Activated CD4-positive, alpha-beta T cell treated with anti-CD3 and anti-CD28 coated beads, Interleukin-2, amount 10 ng/mL, durations not matched to agents 24 days and 14 days (primary cell): ENCODE results near the gene TBK1. TPM values are rescaled to one million over a fixed set of nuclear protein-coding genes. Genes with fewer than 3 reads are reported as not detected.
"Not testable (repeated sequence)": the region's sequence is repeated elsewhere in the genome, so short reads cannot be mapped to it uniquely, and the experiment has no call there.

Experiments
- DNase-seq: peaks from one replicate; pipeline ENCODE4 v3.0.0; 2022
- H3K27ac Mint-ChIP-seq: one replicate; pipeline ENCODE4 v1.8.0; 2022; ENCODE audit warnings: mild to moderate bottlenecking, mixed read lengths
- H3K27me3 Mint-ChIP-seq: one replicate; pipeline ENCODE4 v1.8.0; 2022; ENCODE audit warnings: mixed read lengths
- H3K36me3 Mint-ChIP-seq: one replicate; pipeline ENCODE4 v1.8.0; 2022; ENCODE audit warnings: low read depth, mild to moderate bottlenecking, mixed read lengths
- H3K4me1 Mint-ChIP-seq: one replicate; pipeline ENCODE4 v1.8.0; 2021; ENCODE audit warnings: mixed read lengths
- H3K4me3 Mint-ChIP-seq: one replicate; pipeline ENCODE4 v1.8.0; 2022; ENCODE audit warnings: mild to moderate bottlenecking, moderate library complexity, mixed read lengths
- H3K9me3 Mint-ChIP-seq: one replicate; pipeline ENCODE4 v1.8.0; 2021; ENCODE audit warnings: mixed read lengths
- intact Hi-C: fragments of 100-400 bp; cut with micrococcal nuclease; formaldehyde crosslinking; loops from one replicate; pipeline ENCODE4 v1.15.1; 2023
- total RNA-seq: library from RNA; stranded (reverse); gene quantifications from 2 replicates; pipeline ENCODE4 v1.2.3, GENCODE V29; 2022

The TBK1 gene
- total RNA-seq, 1 donor from 2014 or later: 32.9 TPM

DNA sequence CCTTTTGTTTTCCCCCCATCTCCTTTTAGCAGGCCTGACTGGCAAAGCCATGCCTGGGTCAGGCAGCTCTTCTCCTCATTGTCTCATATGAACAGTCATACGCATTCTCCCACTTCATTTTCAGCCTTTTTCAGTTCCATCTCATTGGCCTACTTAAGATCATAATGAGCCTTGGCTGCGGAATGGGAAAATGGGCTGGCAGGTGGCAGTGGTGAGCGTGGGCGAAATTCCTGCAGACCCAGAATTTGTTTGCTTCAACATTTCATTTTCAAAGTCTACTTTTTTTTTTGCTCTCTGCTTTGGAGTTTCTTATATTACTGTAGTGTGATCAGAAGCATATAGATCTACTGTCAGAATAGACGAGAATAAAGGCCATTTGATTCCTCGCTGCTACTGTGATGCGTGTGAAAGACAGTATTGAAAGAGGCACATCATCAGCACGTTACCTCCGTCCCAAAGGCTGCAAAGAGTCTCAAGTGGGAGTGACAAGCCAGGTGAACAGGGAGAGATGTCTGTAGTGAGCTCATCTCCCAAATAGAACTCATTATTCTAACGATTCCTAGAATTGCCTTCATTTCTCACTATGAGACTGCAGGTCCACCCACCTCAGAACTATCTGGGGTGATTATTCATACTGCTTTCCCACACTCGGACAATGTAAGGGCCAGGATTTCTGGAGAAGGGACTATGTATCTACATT, 73.7 kb downstream of the TBK1 start:
- peaks cover 2% of the 10 kb centered on the region for H3K27me3 Mint-ChIP-seq
- H3K9me3 Mint-ChIP-seq: no peaks in the 10 kb centered on the region
- no peak overlapping the region for H3K27ac Mint-ChIP-seq
- DNase-seq: no peak
- intact Hi-C loops: no loop called here
- no peaks in the 10 kb centered on the region for H3K36me3 Mint-ChIP-seq
- no peak overlapping the region for H3K4me3 Mint-ChIP-seq
- peaks cover 2% of the 10 kb centered on the region for H3K4me1 Mint-ChIP-seq

GRCh38 chr12:64526859-64527258, 74.9 kb downstream of the TBK1 start:
- intact Hi-C loops: no loop called here
- Mint-ChIP-seq H3K9me3 (no peaks in the 10 kb centered on the region), H3K27me3 (peaks cover 4% of the 10 kb centered on the region), H3K4me3 (no peak overlapping the region), H3K4me1 (peaks cover 2% of the 10 kb centered on the region), H3K27ac (no peak overlapping the region), H3K36me3 (no peaks in the 10 kb centered on the region)
- DNase-seq: no peak

GRCh38 chr12:64528616-64529015, 76.7 kb downstream of the TBK1 start:
- no peak for DNase-seq
- no peak overlapping the region for H3K4me3 Mint-ChIP-seq
- intact Hi-C loops: no loop called here
- peaks cover 2% of the 10 kb centered on the region for H3K27me3 Mint-ChIP-seq
- H3K27ac Mint-ChIP-seq: no peak overlapping the region
- H3K9me3 Mint-ChIP-seq: no peaks in the 10 kb centered on the region
- no peaks in the 10 kb centered on the region for H3K4me1 Mint-ChIP-seq
- H3K36me3 Mint-ChIP-seq: no peaks in the 10 kb centered on the region

GRCh38 chr12:64530566-64530965, 78.6 kb downstream of the TBK1 start:
- no peaks in the 10 kb centered on the region for H3K4me1 Mint-ChIP-seq
- no peak for DNase-seq
- H3K27me3 Mint-ChIP-seq: peaks cover 2% of the 10 kb centered on the region
- H3K9me3 Mint-ChIP-seq: no peaks in the 10 kb centered on the region
- intact Hi-C loops: no loop called here
- H3K4me3 Mint-ChIP-seq: no peak overlapping the region
- no peak overlapping the region for H3K27ac Mint-ChIP-seq
- no peaks in the 10 kb centered on the region for H3K36me3 Mint-ChIP-seq

DNA sequence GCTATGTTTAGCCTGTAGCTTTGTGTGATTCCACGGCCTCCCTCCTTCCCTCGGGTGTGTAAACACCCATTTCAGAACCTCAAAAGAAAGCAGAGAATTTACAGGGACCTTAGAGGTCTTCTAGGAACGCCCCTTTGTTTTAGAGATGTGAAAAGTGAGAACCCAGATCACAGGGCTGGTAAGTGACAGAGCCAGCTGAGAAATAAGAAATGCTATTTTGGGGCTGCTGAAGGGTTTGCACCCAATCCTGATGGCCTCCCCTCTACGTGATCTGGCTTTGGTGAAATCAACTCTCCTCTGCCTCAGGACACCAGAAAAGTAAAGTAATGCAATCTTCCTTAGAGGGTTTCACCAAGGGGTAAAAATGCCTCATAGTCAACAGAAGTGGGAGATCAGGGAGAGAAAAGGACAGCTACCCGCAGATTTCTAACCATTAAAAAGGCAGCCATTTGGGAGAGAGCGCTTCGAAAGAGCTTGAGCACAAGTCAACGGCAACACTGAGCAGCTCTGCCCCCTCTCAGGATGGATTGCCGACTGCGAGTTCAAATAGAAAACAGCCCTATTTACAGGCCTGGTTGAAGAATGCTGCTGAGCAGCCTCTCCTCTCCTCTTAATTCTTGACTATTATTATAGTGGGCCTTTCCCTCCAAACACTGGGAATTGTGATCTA, 79.9 kb downstream of the TBK1 start:
- H3K27ac Mint-ChIP-seq: no peak overlapping the region
- no peaks in the 10 kb centered on the region for H3K36me3 Mint-ChIP-seq
- intact Hi-C loops: no loop called here
- H3K9me3 Mint-ChIP-seq: no peaks in the 10 kb centered on the region
- DNase-seq: no peak
- peaks cover 3% of the 10 kb centered on the region for H3K27me3 Mint-ChIP-seq
- no peaks in the 10 kb centered on the region for H3K4me1 Mint-ChIP-seq
- H3K4me3 Mint-ChIP-seq: no peak overlapping the region

GRCh38 chr12:64532734-64533351, 80.9 kb downstream of the TBK1 start:
- no peak for DNase-seq
- no peak overlapping the region for H3K27ac Mint-ChIP-seq
- intact Hi-C loops: no loop called here
- H3K4me3 Mint-ChIP-seq: no peak overlapping the region
- H3K4me1 Mint-ChIP-seq: no peaks in the 10 kb centered on the region
- peaks cover 10% of the 10 kb centered on the region for H3K27me3 Mint-ChIP-seq
- no peaks in the 10 kb centered on the region for H3K9me3 Mint-ChIP-seq
- no peaks in the 10 kb centered on the region for H3K36me3 Mint-ChIP-seq

DNA sequence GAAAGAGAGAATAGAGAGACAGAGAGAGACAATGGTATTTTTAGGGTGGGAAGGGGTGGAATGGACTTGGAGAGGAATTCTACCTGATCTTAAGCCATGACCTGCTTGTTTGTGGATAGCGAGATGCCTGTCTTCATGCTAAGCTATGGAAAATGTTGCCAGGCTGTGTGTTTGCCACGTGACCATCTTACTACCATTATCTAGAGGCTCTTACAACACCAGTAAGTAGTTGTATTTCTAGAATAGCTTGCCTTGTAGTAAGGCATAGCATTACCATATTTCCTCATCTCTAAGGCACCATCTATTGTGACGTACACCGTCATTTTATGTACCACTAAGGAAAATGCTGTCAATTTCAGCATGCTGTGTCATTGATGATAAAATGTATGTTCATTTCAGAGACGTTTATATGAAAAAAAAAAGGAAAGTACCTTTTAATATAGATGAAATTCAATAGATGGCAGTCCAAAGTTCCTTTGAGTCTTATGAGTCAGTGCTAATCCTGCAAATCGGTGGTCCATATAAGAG, 82.8 kb downstream of the TBK1 start:
- Mint-ChIP-seq H3K4me3 (no peak overlapping the region), H3K4me1 (no peaks in the 10 kb centered on the region), H3K27ac (no peak overlapping the region), H3K9me3 (no peaks in the 10 kb centered on the region), H3K36me3 (no peaks in the 10 kb centered on the region), H3K27me3 (peaks cover 10% of the 10 kb centered on the region)
- intact Hi-C loops: no loop called here
- DNase-seq: no peak

DNA sequence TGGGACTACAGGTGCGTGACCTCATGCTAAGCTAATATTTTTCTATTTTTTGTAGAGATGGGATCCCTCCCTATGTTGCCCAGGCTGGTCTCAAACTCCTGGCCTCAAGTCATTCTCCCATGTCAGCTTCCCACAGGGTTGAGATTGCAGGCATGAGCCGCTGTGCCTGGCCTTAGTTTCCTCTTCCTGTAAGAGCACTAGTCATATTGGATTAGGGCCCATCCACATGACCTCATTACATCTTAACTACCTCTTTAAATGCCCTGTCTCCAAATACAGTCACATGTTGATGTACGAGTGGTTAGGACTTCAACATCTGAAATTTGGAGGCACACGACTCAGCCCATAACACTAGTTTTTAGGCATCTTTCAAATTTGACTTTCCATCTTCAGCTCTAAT, 86.2 kb downstream of the TBK1 start:
- H3K4me3 Mint-ChIP-seq: no peak overlapping the region
- H3K9me3 Mint-ChIP-seq: no peaks in the 10 kb centered on the region
- peaks cover 14% of the 10 kb centered on the region for H3K27me3 Mint-ChIP-seq
- no peaks in the 10 kb centered on the region for H3K4me1 Mint-ChIP-seq
- H3K36me3 Mint-ChIP-seq: no peaks in the 10 kb centered on the region
- intact Hi-C loops: no loop called here
- no peak for DNase-seq
- H3K27ac Mint-ChIP-seq: no peak overlapping the region

- not testable (repeated sequence) for H3K4me1 Mint-ChIP-seq, H3K27ac Mint-ChIP-seq, H3K36me3 Mint-ChIP-seq, H3K27me3 Mint-ChIP-seq, H3K4me3 Mint-ChIP-seq, DNase-seq, H3K9me3 Mint-ChIP-seq
- intact Hi-C loops: loop anchor here (10.0 kb wide), 1 partner anchor 242 kb away; no protein-coding TSS in a partner anchor
Measured at GRCh38 chr12:64542409-64543047, 90.6 kb downstream of the TBK1 start.

DNA sequence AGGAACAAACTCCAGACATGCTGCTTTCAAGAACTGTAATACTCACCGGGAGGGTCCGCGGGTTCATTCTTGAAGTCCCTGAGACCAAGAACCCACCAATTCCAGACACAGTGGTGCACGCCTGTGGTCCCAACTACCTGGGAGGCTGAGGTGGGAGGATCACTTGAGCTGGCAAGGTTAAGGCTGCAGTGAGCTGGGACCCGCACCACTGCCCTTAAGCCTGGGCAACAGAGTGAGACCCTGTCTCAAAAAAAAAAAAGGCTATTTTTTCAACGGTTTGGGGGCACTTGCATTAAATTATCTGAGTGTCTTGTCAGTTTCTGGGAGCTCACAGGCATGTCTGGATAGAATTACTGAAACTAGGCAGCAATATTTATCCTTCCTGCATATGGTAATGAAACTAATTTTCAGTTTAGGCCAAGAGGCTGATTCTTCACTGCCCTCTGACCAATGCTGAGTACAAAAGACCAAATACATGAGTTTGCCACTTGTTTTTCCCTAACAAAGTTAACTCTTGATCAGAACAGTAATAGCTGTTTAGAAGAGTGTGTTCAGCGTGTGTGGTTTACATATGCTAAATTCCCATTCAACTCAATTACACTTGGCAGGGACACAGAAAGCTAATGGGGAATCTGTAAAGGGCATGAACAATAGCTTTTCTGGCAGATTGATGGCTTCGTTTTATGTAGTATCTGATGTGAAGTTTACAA, 92.6 kb downstream of the TBK1 start:
- no peak overlapping the region for H3K4me3 Mint-ChIP-seq
- H3K27ac Mint-ChIP-seq: no peak overlapping the region
- peaks cover 9% of the 10 kb centered on the region for H3K27me3 Mint-ChIP-seq
- no peak for DNase-seq
- no peaks in the 10 kb centered on the region for H3K36me3 Mint-ChIP-seq
- no peaks in the 10 kb centered on the region for H3K9me3 Mint-ChIP-seq
- intact Hi-C loops: loop anchor here (10.0 kb wide), 1 partner anchor 240 kb away; no protein-coding TSS in a partner anchor
- peaks cover 2% of the 10 kb centered on the region for H3K4me1 Mint-ChIP-seq

DNA sequence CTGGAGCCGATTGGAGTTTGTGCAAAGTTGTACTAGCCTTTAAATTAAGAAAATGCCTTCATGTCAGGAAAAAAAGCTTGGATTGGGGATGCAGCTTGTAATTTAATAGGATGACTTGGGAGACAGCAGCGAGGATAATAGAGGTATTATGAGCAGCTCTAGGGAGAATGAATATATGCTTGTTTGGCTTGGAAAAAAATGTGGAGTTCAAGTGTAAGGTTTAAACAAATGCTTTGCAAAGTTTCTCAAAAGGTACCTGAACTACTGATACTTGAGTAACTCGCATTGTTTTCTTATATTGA, 93.1 kb downstream of the TBK1 start:
- no peak for DNase-seq
- H3K4me1 Mint-ChIP-seq: peaks cover 4% of the 10 kb centered on the region
- no peaks in the 10 kb centered on the region for H3K36me3 Mint-ChIP-seq
- intact Hi-C loops: loop anchor here (10.0 kb wide), 1 partner anchor 240 kb away; no protein-coding TSS in a partner anchor
- no peak overlapping the region for H3K4me3 Mint-ChIP-seq
- H3K27me3 Mint-ChIP-seq: peaks cover 9% of the 10 kb centered on the region
- H3K9me3 Mint-ChIP-seq: no peaks in the 10 kb centered on the region
- H3K27ac Mint-ChIP-seq: no peak overlapping the region

DNA sequence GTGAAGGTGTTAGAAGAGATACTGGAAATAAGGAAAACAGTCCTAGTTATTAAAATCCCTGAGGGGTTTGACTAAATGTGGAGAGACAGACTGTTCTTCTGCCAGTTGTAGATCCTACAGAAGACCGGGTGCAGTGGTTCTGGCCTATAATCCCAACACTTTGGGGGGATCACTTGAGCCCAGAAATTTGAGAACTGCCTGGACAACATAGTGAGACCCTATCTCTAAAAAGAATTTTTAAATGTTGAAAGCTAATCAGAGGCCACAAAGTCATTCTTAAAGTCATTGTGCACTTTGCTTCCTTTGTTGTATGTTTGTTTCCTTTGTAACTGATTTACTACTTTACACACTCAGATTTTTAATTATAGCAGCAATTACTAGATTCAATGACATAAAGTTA, 97.2 kb downstream of the TBK1 start:
- Mint-ChIP-seq H3K27me3 (peaks cover 8% of the 10 kb centered on the region), H3K9me3 (no peaks in the 10 kb centered on the region), H3K27ac (no peak overlapping the region), H3K4me1 (peaks cover 4% of the 10 kb centered on the region), H3K4me3 (no peak overlapping the region), H3K36me3 (no peaks in the 10 kb centered on the region)
- intact Hi-C loops: loop anchor here (1.0 to 10.0 kb wide), 3 partner anchors 60 to 236 kb away; no protein-coding TSS in a partner anchor
- DNase-seq: no peak

DNA sequence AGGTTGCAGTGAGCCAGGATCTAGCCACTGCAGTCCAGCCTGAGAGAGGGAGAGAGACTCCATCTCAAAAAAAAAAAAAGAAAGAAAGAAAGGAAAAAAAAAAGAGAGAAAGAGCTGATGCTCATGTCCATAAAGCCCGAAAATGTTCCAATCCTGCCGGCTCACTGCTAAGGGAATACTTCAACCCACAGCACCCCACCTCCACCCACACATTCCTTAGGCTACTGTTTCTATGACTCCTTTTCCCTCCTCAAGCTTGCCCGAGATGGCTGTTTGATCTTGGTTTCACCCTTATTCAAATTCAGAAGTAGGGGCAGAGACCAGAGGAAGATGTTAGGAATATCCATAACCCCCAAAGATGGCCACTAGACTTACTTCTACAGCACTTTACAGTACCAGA, 98.8 kb downstream of the TBK1 start:
- DNase-seq: no peak
- intact Hi-C loops: no loop called here
- H3K9me3 Mint-ChIP-seq: no peaks in the 10 kb centered on the region

More for the DNA sequence above, 98.8 kb downstream of the TBK1 start:
- Mint-ChIP-seq H3K4me3 (no peak overlapping the region), H3K36me3 (no peaks in the 10 kb centered on the region), H3K27ac (no peak overlapping the region), H3K4me1 (peaks cover 4% of the 10 kb centered on the region), H3K27me3 (peaks cover 8% of the 10 kb centered on the region)
